HG03571 (cell line): ENCODE results near the gene FBXL22.

Source experiments
- ATAC-seq: cut with Tn5 transposase; IDR thresholded peaks from one replicate; pipeline ENCODE4 v1.9.1; 2021; ENCODE audit not compliant: unreplicated experiment

The FBXL22 gene

DNA sequence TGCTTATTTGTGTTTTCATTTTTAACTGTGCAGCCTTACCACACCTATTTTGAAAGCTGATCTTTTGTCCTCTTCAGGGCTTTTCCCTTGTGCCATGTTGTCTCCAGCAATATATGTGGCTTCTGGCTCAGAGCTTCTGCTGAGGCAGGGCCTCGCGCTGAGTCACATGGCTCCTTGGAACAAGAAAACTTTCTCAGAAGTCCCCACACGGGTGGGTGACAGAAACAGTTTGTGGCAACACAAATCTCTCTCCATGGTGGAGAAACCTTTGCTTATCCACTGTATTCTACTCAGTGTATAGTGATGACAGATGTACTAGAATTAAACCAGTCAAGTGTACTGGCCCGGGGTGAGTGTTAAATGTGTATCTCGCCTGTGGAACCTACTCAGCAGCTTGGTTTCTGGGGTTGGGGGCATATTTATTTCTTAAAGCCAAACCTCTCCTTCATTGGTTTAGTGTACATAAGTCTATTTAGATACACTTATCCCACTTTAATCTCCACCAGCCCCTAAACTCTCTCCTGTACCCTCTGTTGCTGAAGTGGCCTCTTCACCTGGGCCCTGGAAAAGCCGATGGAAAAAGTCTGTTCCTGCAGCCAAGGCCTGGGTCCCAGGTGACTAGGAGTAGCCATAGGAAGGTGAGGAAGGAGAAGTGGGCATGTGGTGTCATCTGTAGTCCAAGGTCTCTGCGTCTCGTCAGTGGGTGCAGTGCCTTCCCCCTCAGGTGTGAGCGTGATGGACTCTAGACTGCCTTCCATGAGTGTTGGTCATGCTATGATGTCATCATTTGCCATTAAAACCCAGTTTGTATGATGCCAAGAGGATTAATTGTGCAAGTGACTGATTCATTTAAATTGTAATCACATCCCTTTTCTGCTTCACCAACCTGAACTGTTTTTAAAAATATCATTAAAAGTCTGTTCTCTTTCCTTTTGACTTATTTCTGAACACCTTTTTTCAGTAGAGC is 3.2 kb upstream of the FBXL22 start:
- ATAC-seq = no peak

DNA sequence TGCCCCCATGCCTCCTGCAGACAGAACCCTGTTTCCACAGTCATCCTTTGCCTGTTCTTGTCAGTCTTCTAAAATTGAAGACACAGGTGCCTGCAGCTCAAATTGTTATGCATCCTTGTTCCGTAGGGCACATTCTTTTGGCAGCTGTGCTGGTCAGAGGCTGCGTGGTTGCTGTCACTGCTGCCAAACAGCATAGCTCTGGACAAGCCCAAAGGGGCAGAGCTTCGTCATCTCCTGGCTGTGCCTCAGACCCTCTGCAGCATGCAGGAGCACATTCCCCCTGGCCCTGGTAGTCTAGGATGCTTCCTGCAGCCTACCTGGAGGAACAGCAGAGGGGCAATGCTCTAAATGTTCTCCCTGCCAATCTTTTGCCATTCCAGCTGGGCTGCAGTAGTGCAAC is 2.1 kb upstream of the FBXL22 start:
- ATAC-seq = no peak

DNA sequence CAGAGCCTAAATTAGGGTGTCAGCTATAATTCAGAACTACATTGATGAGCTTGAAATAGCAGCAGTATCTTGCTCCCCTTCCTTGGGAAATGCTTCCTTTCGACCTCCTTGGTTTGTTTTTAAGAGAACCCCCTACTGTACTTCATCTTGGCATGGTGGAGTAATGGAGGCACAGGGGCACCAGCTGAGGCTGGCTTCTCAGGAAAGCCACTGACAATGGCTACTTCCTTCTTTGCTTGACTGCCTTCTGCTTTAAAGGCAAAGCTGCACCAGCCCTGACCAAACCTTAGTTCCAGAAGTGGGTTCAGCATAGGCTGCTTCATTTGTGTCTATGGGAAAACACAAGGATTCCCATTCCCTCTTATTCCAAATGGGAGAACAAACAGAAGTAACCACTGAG is 1.5 kb upstream of the FBXL22 start:
- ATAC-seq = no peak

DNA sequence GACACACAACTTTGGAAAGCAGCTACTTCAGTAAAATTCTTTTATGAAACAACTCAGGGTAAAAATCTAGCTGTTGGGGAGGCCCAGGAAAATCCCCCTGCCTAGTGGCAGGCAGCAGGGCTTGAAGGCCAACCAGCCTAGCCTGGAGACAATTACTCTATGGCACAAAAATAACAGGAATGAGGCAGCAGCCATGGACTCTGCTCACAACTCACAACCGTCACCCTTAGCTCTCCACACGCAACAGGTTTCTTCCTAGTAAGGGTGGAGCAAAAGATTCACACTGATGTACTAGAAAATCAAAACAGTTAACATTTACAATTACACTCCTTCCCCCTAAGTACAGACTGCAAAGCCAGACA is 530 bp upstream of the FBXL22 start:
- ATAC-seq = no peak

DNA sequence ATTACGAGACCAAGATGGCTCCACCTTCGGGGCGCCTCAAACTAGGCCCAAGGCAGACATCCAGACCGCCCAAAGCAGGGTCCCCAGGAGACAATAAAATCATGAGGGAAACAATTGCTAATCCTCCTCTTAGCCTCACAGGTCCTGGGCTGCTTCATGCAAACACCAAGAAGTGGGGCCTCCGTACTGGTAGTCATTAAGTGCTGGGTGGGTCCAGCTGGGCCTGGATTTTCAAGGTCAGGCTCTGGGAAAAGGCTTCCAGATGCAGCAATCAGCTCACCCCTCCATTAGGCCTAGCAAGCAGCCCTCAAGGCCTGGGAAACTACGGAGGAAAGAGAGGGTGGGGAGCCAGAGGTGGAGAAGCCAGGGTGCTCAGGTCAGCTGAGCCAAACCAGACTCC is 634 bp downstream of the FBXL22 start:
- no peak for ATAC-seq

DNA sequence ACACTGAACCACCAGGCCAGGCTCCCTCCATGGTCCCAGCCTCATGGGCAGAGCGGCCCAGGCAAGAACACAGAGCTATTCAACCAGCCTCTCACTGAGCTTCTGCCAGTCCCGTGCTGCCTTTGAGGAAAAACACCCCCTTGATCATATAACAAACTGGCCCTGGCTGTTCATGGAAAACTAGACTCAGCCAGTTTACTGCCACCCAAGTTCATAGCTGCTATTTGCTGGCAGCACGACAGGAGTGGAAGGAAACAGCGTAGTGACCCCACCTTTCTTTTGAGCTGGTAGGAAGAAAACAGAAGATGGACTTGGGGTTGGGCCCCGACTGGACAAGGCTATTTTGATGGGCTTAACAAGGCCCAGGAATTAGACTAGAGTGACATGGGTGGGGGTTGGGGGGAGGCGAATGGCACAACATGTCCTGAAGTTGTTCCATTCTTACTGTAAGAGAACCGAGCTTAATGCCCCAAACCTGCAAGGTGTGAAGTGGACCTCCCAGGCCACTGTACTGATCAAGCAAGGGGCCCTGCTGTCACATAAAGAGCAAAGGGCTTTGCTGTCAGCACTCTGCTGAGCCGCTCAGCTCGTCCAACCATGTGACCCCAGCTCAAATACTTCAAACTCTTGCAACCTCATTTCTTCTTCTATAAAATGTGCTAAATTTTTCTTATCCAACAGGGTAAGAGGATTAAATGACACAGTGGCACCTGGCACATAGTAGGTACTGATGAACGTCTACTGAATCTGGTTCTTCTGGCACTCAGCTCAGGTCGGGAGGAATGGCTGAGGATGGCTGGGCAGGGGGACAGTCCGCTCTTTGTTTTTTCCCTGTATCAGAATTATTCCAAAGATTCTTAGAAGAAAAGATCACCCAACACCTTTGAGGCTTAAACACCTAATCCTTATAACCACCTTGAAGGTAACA is 1.6 kb downstream of the FBXL22 start:
- ATAC-seq = no peak

DNA sequence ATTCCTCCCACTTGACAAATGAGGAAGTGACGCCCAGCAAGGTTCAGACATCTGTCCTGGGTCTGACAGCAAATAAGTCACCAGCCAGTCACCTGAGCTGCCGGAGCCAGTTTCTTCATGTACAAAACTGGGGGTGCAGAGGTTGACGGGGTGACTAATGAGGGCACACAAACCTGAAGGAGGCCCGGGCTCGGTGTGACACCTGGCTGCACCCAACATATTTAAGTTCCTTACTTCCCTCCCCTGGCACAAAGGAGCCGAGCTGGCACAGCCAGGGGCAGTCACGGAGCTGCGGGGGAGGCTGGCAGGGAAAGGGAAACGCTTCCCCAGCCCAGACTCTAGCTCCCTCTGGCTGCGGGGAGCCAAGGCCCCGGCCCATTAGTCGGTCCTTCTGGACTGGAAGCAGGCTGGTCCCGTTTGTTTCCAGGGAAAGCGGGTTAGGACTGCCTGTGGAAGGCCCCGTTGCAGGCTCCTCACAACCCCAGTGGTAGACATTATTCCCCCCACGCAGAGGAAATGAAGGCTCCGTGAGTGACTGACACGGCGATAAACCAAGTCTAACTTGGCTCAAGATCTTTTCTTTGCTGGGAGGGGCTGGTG is 2.3 kb downstream of the FBXL22 start:
- no peak for ATAC-seq

DNA sequence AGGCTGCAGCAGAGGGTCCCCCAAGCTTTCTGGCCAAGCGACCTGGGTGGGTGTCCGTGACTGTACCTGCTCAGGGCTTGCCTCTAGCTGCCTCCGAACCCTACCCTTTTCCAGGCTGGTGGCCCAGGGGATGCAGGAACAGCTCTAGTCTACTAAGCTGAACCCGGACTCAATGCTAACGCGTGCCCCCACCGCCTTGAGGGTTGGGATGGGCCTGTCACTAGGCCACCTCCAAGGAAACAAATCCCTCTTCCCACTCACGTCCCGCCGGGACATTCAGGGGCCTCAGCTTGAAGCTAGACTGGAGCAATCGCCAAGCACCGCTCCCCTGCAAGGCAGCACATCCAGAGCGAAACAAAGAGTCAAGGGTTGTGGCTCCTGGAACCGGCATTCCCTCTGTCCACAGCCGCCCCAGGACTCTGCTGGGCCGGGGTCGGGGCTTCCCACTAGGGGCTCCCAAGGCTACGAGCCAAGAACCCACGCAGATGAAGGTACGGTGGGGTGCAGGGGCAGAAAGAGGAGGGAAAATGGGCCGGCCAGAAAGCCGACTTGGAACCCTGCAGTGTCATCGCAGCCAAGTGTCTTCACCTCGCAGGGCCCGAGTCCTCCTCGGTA is 2.9 kb downstream of the FBXL22 start:
- no peak for ATAC-seq

DNA sequence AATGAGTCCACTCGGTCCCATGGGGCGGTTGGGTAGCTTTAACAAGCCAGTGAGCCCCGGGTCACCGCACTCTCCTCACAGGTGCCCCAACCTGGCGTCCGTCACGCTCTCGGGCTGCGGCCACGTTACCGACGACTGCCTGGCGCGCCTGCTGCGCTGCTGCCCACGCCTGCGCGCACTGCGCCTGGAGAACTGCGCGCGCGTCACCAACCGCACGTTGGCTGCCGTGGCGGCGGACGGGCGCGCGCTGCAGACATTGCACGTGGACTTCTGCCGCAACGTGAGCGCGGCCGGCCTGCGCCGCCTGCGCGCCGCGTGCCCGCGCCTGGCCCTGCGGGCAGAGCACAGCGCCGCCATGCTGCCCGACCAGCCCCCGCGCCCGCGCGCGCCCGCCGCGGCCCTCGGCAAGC is 3.4 kb downstream of the FBXL22 start:
- ATAC-seq = peak; percentile 66

DNA sequence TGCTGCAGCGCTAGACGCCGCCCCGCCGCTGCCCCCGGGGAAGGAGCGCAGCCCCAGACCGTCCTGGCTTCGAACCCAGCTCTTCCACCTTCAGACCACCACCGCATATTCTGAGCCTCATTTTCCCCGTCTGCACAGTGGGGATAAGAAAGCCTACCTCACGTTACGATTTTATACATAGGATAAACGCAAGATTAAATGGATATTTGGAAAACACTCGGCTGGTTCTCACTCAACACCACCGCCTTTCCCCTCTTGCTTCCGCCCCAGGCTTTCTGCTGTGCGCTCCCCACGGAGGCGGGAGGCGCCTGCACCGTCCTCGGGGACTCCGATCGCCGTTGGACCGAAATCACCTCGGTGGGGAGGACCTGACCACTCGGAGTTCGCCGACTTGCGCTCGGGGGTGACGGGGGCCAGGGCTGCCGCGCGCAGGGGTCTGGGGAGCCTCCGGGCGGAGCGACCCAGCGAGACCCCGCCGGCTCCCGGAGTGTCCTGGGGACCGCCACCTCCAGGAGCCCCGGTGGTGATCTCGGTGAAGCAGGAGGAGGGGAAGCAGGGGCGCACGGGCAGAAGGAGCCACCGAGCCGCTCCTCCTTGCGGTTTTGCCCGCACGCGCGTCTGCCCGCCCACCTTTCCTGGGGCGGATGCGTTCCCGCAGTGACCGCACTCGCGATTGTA is 4.0 kb downstream of the FBXL22 start:
- ATAC-seq = peak; percentile 11

DNA sequence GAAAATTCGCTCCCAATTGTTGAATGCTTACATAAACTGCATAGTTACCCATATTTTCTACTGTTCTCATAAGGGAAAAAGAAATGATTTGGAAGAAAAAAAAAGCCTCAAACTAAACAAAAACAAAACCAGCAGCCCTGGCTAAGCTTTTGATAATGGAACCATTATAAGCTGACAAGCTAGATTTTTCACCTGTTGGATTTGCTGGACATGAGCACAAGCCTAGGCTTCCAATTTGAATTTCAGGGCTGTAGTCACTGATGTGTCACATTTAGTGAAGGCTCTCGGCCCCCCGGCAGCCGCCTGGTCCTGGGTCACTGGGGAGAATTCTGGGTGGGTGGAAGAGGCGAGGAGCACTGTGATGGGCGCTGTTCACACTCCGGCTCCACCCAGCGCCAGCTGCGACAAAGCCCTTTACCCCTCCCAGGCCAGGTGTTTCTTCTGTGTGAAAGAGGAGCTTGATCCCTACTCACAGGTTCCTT is 4.6 kb downstream of the FBXL22 start:
- ATAC-seq = no peak

DNA sequence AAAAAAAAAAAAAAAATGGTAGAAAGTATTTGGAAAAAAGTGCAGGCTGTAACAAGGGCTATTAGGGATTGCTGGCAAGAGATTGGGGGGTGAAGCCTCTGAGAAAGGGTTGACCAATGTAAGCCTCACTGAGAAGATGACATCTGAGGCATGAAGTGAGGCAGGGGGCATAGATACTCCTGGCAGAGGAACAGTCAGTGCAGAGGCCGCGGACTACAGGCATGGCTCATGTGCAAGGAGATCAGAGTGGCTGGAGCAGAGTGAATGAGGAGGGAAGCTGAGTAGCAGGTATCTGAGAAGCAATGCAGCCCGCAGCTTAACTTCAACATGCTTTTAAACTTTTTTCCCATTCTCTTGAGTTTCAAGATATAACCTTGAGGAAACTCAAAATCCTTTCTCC is 5.4 kb downstream of the FBXL22 start:
- ATAC-seq = no peak

DNA sequence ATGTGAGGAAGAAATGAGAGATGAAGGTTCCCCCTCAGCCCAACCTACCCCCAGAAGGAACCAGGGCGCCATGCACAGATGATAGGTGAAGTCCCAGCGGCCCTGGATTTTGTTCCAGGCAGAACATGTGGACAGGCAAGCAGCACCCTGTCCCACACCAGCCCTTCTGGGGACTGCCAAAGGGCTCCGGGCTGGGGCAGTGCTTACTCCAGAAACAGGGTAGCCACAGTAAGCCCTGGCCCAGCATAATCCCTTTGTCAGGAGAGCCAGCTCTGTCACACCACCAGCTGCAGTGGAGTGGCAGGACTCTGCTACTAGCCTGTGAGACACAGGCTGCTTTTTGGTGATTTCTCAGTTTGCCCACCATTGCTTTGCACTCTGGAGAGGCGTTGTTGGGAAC is 6.3 kb downstream of the FBXL22 start:
- ATAC-seq = no peak

DNA sequence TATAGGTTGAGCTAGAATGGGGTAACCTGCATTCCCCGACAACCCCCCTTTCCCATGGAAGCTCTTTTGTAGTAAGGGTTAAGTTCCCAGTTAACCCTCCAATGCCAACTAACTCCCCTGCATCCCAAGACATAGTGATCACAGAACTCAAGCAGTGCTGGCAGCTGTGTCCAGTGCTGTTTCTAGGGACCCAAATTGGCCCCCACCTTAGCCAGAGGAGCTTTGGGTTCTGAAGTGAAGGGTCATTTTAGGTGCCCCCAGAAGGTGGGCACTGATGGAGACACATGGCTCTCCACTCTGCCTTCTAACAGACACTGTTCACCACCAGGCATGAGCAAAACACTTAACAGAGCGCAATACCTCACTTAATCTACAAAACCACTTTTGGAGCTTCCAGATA is 7.1 kb downstream of the FBXL22 start:
- ATAC-seq = no peak

DNA sequence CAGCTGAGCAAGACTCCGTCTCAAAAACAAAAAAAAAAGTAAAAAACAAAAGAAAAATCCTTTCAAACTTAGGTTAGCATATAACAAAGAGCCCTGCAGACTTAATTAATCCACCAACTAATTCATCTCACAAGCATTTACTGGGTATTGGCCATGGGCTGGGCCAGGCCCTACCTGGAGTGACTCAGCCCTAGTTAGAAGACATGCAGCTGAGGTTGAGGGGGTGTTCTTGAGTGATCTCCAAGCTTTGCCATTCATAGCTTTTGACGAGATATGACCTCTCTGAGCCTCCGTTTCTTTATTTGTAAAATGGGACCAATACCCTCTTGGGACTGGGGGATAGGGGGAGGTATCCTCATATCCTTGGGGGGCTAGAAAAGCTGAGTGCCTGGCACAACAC is 7.8 kb downstream of the FBXL22 start:
- no peak for ATAC-seq

DNA sequence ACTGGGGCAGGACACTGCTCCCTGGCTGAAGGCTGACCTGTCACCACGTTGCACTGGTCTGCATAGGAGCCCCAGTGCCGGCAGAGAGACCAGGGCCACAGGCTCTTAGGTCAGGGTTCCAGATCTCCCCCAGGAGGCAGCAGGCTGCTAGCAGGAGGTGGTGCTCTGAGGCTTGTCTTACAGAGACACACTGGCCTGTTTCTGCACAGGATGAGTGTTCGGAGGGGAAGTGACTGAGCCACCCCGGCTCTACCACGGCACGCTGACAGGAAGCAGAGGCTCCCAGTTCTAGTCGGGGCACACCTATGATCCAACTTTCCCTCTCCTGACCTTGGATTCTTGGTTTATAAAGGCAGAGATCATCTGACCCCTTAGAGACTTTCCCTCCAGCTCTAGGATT is 8.6 kb downstream of the FBXL22 start:
- no peak for ATAC-seq

DNA sequence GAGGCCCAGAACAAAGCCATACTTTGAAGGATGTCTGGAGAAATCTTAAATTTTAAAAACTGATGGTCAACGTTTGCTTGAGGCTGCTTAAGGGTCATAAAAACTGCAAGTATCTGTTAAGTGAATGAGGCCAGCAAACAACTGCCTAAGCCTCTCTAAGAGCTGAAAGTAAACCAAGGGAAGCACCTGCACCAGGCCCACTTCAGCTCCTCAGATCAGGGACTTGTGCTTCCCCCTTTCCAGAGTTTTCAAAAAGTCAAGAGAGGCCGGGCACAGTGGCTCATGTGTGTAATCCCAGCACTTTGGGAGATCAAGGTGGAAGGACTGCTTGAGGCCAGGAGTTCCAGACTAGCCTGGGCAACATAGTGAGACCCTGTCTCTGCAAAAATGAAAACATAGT is 9.1 kb downstream of the FBXL22 start:
- no peak for ATAC-seq

DNA sequence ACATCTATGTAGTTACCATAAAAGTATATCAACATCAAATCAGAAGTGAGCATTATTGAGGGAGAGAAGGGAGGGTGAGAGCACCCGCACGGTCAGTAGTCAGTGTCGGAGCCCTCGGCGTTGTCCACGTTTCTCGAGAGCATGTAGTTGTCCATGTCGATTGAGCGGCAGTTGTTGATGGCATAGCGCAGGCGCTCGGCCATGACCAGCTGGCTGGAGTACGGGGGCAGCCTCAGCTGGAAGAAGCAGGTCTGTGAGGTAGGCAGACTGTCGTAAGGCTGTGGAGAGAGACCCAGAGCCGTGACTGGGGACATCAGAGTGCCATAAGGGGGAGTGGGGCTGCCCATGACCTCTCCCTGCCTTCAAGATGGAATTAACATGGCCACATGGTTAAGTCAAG is 11.8 kb downstream of the FBXL22 start:
- ATAC-seq = no peak

DNA sequence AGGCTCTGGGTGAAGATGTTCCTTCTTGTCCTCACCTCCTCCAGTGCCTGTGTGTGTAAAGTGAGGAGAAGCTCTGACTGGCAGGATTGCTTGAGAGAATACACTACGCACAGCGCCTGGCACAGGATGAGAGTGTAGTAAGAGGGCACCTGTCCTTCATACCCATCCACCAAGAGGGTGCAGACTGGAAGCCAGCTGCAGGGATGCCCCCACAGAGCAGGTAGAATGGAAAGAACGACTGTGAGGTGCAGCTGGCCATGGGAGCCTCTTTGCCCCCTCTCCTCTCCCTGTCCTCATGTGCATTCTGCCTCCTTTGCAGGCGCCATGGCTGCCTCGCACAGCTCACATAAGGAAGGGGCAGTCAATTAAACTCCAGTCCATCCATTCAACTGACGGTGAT is 12.3 kb downstream of the FBXL22 start:
- no peak for ATAC-seq

DNA sequence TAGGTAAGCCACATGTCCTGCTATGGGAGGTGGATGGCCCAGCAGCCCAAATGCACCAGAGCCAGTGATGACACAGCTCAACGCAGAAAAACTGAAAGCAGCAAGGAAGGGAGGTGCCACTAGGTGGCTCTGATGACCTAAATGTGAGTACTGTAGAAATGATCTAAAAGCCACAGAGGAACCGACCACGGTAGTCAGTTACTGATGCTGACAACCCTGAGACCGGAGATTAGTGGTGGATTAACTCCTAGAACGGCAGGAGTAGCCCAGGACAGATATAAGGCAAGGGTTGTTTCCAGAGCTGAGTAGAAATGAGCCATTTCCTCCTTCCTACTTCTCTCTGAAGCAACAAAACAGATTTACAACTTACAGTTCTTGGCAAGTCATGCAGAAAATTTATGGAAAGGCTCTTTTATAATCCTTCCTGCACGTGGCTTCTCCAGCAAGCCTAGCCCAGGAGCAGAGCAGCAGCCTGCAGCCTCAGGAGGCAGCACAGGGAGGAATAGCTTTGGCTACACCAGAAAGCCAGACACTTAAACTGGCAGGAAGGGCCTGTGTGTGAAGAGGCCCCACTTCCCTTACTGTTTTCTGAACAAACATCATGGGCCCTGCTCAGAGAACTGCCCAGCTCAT is 13.1 kb downstream of the FBXL22 start:
- ATAC-seq = peak; percentile 49
